Esophagus (tissue), 2 donors: ENCODE results near the gene SELENOW. TPM values are rescaled to one million over a fixed set of nuclear protein-coding genes. Genes with fewer than 3 reads are reported as not detected.
A peak's percentile ranks its signal among the peaks of the same experiment; 100 is the strongest.

Experiments used
- H3K27ac ChIP-seq, 2 donors: one replicate each; pipeline ENCODE4 v1.5.1; 2013; ENCODE audit warnings: low read depth in 2 of 2, mild to moderate bottlenecking in 2 of 2, inconsistent platforms in 1 of 2, low read length in 1 of 2, moderate library complexity in 1 of 2
- H3K27me3 ChIP-seq, 2 donors: one replicate each; pipeline ENCODE4 v1.6.1; 2013; ENCODE audit warnings: low read length in 2 of 2, control low read depth in 1 of 2, mild to moderate bottlenecking in 1 of 2; ENCODE audit not compliant: insufficient read depth in 2 of 2, control insufficient read depth in 1 of 2
- H3K36me3 ChIP-seq, 2 donors: one replicate each; pipeline ENCODE4 v1.6.1; 2013; ENCODE audit warnings: low read length in 1 of 2; ENCODE audit not compliant: control insufficient read depth in 2 of 2, insufficient read depth in 2 of 2
- H3K4me1 ChIP-seq, 2 donors: one replicate each; pipeline ENCODE4 v1.6.1; 2013; ENCODE audit warnings: low read length in 1 of 2; ENCODE audit not compliant: control insufficient read depth in 2 of 2, insufficient read depth in 2 of 2
- H3K4me3 ChIP-seq, 2 donors: one replicate each; pipeline ENCODE4 v1.5.1; 2013; ENCODE audit warnings: low read length in 2 of 2, mild to moderate bottlenecking in 2 of 2, low read depth in 1 of 2, moderate library complexity in 1 of 2
- H3K9me3 ChIP-seq, 2 donors: one replicate each; pipeline ENCODE4 v1.6.1; 2013; ENCODE audit warnings: mild to moderate bottlenecking in 2 of 2, low read depth in 1 of 2, low read length in 1 of 2, moderate library complexity in 1 of 2; ENCODE audit not compliant: control insufficient read depth in 2 of 2, insufficient read depth in 1 of 2
- WGBS, 2 donors: extraction: QIAGEN DNeasy Blood & Tissue Kit; methylation state at CpG; one replicate each; pipeline ENCODE4 v1.1.7; 2013; 5-methylcytosine and 5-hydroxymethylcytosine counted together
- polyA plus RNA-seq, 2 donors: library from polyadenylated mRNA; stranded (reverse); fragments of 200-250 nt; gene quantifications; one replicate each; pipeline ENCODE4 v1.2.3, GENCODE V29; 2013
- donor health status: healthy with polysubstance abuse.
- donor health status: Bipolar disorder and iron deficiency.

The SELENOW gene
- polyA plus RNA-seq, result 100 to 1,000 TPM; 212 to 257 TPM

DNA sequence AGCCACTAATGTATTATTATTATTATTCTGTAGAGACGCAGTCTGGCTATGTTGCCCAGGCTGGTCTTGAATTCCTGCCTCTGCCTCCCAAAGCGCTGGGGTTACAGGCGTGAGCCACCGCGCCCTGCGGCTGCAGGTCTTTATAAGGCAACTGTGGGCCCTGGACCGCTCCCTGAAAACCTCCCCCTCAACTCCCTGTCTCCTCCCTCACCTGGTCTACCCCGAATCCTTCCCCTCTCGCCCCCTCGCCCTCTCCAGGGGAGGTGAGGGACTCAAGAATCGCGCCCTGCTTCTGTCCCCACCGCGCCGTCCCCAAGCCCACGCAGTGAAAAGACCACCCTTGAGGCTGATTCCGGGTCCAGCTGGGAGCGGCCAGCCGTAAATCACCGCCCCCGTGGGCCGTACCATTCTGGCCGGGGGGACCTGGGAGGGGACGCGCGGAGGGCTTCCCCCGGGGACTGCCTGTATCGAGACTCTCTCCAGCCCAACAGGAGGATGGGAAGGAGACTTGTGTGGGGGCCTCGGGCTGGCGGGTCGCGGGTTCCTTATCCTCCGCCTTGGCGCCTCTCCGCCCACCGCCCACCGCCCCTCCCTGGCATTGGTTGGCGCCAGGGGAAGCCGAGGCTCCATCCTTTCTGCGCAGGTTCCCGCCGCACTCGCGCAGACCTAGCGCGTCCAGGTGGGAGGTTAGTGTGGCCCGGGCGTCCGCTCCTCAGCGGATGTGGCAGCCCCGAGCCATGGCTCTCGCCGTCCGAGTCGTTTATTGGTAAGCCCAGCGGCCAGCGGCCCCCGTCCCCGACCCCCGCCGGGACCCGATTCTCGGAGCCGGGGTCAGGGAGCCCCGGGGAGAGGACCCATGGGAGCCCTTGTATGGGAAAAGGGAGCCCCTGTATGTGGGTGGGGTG, at the start of gene SELENOW:
SELENOW (plus strand) TSS at position 655 of the 905 bp plus-strand sequence; CDS start at position 738, 83 bp downstream.
- Histone ChIP-seq H3K9me3 (peaks cover 0 to 3% of the 10 kb centered on the region in 2 donors), H3K4me1 (peaks cover 5 to 15% of the 10 kb centered on the region in 2 donors), H3K27ac (peak within 1 kb of the TSS; percentile 91 to 98), H3K4me3 (peak within 1 kb of the TSS; percentile 80 to 92), H3K36me3 (peaks cover 0 to 18% of the 10 kb centered on the region in 2 donors), H3K27me3 (no peaks in the 10 kb centered on the region)
- WGBS, 2 donors, result 1% methylated on average over 59 to 65 of the region's 65 CpGs

- H3K4me1 ChIP-seq, result peaks cover 5 to 15% of the 10 kb centered on the region in 2 donors
- 8% methylated on average over 8 to 9 of the region's 9 CpGs for WGBS, 2 donors
These were observed 49.1 kb upstream of the SELENOW start for GRCh38 chr19:47729468-47729798.

DNA sequence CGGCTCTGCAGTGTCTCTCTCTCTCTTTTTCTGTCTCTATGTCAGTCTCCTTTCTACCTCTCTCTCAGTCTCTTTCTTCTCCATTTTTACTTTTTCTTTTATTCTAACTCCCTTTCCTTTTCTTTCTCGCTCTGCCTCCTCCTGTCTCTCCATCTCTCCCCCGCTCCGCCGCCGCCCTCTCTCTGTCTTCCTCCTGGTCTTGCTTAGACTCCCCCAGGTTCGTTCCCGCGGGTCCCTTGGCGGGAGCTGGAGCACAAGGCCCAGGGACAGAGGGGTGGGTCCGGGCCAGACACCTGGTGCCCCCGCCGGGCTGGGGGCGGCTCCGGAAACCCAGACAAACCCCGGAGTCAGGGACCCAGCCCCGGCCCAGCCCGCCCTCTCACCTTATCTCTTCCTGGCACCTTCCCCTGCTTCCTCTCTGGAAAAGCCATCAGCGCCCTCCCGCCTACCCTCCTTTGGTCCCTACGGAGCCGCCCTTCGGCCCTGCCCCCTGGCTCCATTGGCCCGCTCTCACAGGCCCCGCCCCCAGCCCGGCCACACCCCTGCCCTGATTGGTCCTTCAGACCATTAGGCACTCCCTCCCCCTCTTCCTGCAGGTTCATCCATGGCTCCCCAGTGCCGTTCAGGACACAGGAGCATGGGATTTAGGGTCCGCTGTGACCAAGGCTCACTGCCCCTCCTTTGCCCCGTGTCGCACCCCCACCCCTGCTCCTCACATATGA, 48.5 kb upstream of the SELENOW start:
- no peaks in the 10 kb centered on the region for H3K9me3 ChIP-seq
- H3K27ac ChIP-seq, result peak overlapping the region; percentile 92 to 94
- no peaks in the 10 kb centered on the region for H3K27me3 ChIP-seq
- WGBS, 2 donors, result 21 to 26% methylated on average over 30 of the region's 30 CpGs
- H3K4me1 ChIP-seq, result peaks cover 5 to 15% of the 10 kb centered on the region in 2 donors
- peaks cover 0 to 13% of the 10 kb centered on the region in 2 donors for H3K36me3 ChIP-seq
- peak overlapping the region; percentile 15 to 29 for H3K4me3 ChIP-seq

More at GRCh38 chr19:47729468-47729798, 49.1 kb upstream of the SELENOW start:
- Histone ChIP-seq H3K27ac (peak overlapping the region; percentile 92 to 94), H3K27me3 (no peaks in the 10 kb centered on the region), H3K4me3 (peak overlapping the region in 1 of 2 donors; percentile 29), H3K9me3 (no peaks in the 10 kb centered on the region), H3K36me3 (peaks cover 0 to 13% of the 10 kb centered on the region in 2 donors)

GRCh38 chr19:47730521-47730889, 48.0 kb upstream of the SELENOW start:
- no peaks in the 10 kb centered on the region for H3K27me3 ChIP-seq
- H3K27ac ChIP-seq, result peak overlapping the region; percentile 37 to 94
- no peaks in the 10 kb centered on the region for H3K9me3 ChIP-seq
- no peak overlapping the region for H3K4me3 ChIP-seq
- WGBS, 2 donors, result 82 to 86% methylated on average over 8 of the region's 8 CpGs
- H3K36me3 ChIP-seq, result peaks cover 0 to 13% of the 10 kb centered on the region in 2 donors
- H3K4me1 ChIP-seq, result peaks cover 5 to 13% of the 10 kb centered on the region in 2 donors

DNA sequence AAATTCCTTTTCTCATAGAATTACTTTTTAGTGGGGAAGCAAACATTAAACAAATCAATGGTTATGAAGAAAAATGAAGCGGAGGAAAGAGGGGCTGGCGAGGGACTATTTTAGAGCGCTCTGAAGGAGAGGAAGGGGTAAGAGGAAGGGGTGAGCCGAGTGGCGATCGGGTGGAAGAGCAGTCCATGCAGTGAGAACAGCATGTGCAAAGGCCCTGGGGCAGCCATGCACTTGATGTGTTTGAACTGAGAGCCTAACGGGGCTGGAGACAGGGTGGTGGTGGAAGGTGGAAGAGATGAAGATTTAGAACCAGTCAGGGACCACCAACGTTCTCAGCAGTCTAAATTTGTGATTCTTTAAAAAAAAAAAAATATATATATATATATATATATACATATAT, 47.6 kb upstream of the SELENOW start:
- H3K9me3 ChIP-seq, result no peaks in the 10 kb centered on the region
- peaks cover 0 to 11% of the 10 kb centered on the region in 2 donors for H3K36me3 ChIP-seq
- H3K27me3 ChIP-seq, result no peaks in the 10 kb centered on the region
- no peak overlapping the region for H3K4me3 ChIP-seq
- peak overlapping the region in 1 of 2 donors; percentile 94 for H3K27ac ChIP-seq
- 91% methylated on average over 8 of the region's 8 CpGs for WGBS, 2 donors
- peaks cover 5 to 9% of the 10 kb centered on the region in 2 donors for H3K4me1 ChIP-seq

DNA sequence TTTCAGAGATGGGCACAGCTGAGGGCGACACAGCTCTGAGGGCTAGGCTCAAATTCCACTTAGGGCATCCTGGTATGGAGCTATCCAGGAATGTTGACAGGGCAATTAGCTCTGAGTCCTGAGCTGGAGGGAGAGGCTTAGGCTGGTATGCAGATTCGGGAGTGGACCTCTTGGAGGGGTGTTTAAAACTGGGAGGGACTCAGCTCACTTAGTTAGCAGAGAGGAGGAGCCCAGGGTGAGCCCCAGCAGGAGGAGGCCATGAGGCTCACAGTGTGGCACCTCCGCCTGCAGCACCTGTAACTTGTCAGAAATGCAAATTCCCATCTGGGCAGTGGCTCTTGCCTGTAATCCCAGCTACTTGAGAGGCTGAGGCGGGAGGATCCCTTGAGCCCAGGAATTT, 43.4 kb upstream of the SELENOW start:
- no peak overlapping the region for H3K27ac ChIP-seq
- no peaks in the 10 kb centered on the region for H3K9me3 ChIP-seq
- H3K4me3 ChIP-seq, result no peak overlapping the region
- H3K27me3 ChIP-seq, result no peaks in the 10 kb centered on the region
- H3K36me3 ChIP-seq, result peaks cover 4 to 13% of the 10 kb centered on the region in 2 donors
- 73 to 80% methylated on average over 4 of the region's 4 CpGs for WGBS, 2 donors
- no peaks in the 10 kb centered on the region for H3K4me1 ChIP-seq

GRCh38 chr19:47740866-47741519, 37.5 kb upstream of the SELENOW start:
- Histone ChIP-seq H3K27ac (no peak overlapping the region), H3K4me1 (peaks cover 0 to 11% of the 10 kb centered on the region in 2 donors), H3K4me3 (no peak overlapping the region), H3K36me3 (peaks cover 4 to 21% of the 10 kb centered on the region in 2 donors), H3K9me3 (no peaks in the 10 kb centered on the region), H3K27me3 (no peaks in the 10 kb centered on the region)
- 88 to 90% methylated on average over 47 to 48 of the region's 48 CpGs for WGBS, 2 donors

GRCh38 chr19:47741544-47742140, 36.9 kb upstream of the SELENOW start:
- no peaks in the 10 kb centered on the region for H3K9me3 ChIP-seq
- peak overlapping the region; percentile 25 to 34 for H3K27ac ChIP-seq
- H3K36me3 ChIP-seq, result peaks cover 4 to 18% of the 10 kb centered on the region in 2 donors
- H3K4me3 ChIP-seq, result no peak overlapping the region
- H3K4me1 ChIP-seq, result peaks cover 0 to 11% of the 10 kb centered on the region in 2 donors
- no peaks in the 10 kb centered on the region for H3K27me3 ChIP-seq
- 78 to 79% methylated on average over 14 to 15 of the region's 15 CpGs for WGBS, 2 donors

DNA sequence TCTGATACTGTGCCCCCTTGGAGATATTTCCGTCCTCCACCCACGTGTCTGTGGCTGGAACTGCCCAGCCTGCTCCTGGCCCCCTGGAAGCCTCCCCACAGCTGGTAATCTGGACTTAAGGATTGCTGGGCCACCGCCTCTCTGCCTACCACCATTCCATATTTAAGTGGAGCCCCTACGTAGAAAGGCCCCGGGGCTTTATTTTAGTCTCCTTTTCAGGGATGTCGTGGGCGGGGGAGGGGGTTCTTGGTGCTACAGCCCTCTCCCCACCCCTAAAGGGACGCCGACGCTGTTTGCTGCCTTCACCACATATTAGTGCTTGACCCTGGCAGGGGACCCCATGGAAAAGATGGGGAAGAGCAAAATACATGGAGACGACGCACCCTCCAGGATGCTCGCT, 35.9 kb upstream of the SELENOW start:
- H3K36me3 ChIP-seq, result peaks cover 4 to 18% of the 10 kb centered on the region in 2 donors
- H3K27me3 ChIP-seq, result no peaks in the 10 kb centered on the region
- H3K4me3 ChIP-seq, result no peak overlapping the region
- H3K9me3 ChIP-seq, result no peaks in the 10 kb centered on the region
- H3K27ac ChIP-seq, result peak overlapping the region; percentile 86 to 94
- H3K4me1 ChIP-seq, result peaks cover 0 to 11% of the 10 kb centered on the region in 2 donors
- 33 to 39% methylated on average over 13 of the region's 13 CpGs for WGBS, 2 donors
